ENCODE results near the gene MEX3D.
"Not testable (repeated sequence)": the region's sequence is repeated elsewhere in the genome, so short reads cannot be mapped to it uniquely, and the experiment has no call there.

MEX3D gene

GRCh38 chr19:1533510-1534150, 34.5 kb downstream of the MEX3D start:
- no peak for TF ChIP-seq CTCF (IDR thresholded peaks at IDR 0.05)
- no peak overlapping the region for H3K27ac ChIP-seq
- H3K4me3 ChIP-seq: no peak overlapping the region
- no peak for DNase-seq (ENCODE audit: low spot score)

GRCh38 chr19:1532003-1532402, 36.1 kb downstream of the MEX3D start:
- DNase-seq (ENCODE audit: low spot score): no peak
- TF ChIP-seq CTCF (IDR thresholded peaks at IDR 0.05): no peak

GRCh38 chr19:1531587-1531986, 36.5 kb downstream of the MEX3D start:
- no peak overlapping the region for H3K27ac ChIP-seq
- H3K4me3 ChIP-seq: no peak overlapping the region
- DNase-seq (ENCODE audit: low spot score): no peak
- TF ChIP-seq CTCF (IDR thresholded peaks at IDR 0.05): no peak

More at GRCh38 chr19:1532003-1532402, 36.1 kb downstream of the MEX3D start:
- H3K4me3 ChIP-seq: no peak overlapping the region
- H3K27ac ChIP-seq: no peak overlapping the region

- H3K4me3 ChIP-seq; H3K27ac ChIP-seq; DNase-seq (ENCODE audit: low spot score): not testable (repeated sequence)
Observed at GRCh38 chr19:1530856-1531255, 37.3 kb downstream of the MEX3D start.

GRCh38 chr19:1529430-1529816, 38.7 kb downstream of the MEX3D start:
- no peak for DNase-seq (ENCODE audit: low spot score)
- no peak for TF ChIP-seq CTCF (IDR thresholded peaks at IDR 0.05)
- Histone ChIP-seq H3K4me3 (no peak overlapping the region), H3K27ac (no peak overlapping the region)

GRCh38 chr19:1528596-1529429, 39.3 kb downstream of the MEX3D start:
- DNase-seq (ENCODE audit: low spot score): no peak
- no peak overlapping the region for H3K4me3 ChIP-seq
- no peak overlapping the region for H3K27ac ChIP-seq
- no peak for TF ChIP-seq CTCF (IDR thresholded peaks at IDR 0.05)

GRCh38 chr19:1527650-1528309, 40.3 kb downstream of the MEX3D start:
- TF ChIP-seq CTCF (IDR thresholded peaks at IDR 0.05): no peak
- DNase-seq (ENCODE audit: low spot score): no peak
- Histone ChIP-seq H3K27ac (no peak overlapping the region), H3K4me3 (no peak overlapping the region)

All from coronary artery (tissue), 2 donors.